Mesothelial cell of epicardium (in vitro differentiated cells): ENCODE measurements around the gene LPCAT2. TPM values are rescaled to one million over a fixed set of nuclear protein-coding genes. Genes with fewer than 3 reads are reported as not detected.
A peak's percentile ranks its signal among the peaks of the same experiment; 100 is the strongest.

ENCODE experiments used
- DNase-seq, 2 experiments: peaks; one replicate each; pipeline ENCODE4 v3.0.0; 2021; ENCODE audit warnings: low spot score in 2 of 2; ENCODE audit not compliant: unreplicated experiment in 2 of 2
- H3K27ac Mint-ChIP-seq: 2 replicates; pipeline ENCODE4 v1.8.0; 2021; ENCODE audit warnings: mixed read lengths
- H3K27me3 Mint-ChIP-seq: 2 replicates; pipeline ENCODE4 v1.8.0; 2021; ENCODE audit warnings: low read depth, mixed read lengths
- H3K36me3 Mint-ChIP-seq: 2 replicates; pipeline ENCODE4 v1.8.0; 2021; ENCODE audit warnings: mixed read lengths
- H3K4me1 Mint-ChIP-seq: 2 replicates; pipeline ENCODE4 v1.8.0; 2021; ENCODE audit warnings: mixed read lengths
- H3K4me3 Mint-ChIP-seq: 2 replicates; pipeline ENCODE4 v1.8.0; 2021; ENCODE audit warnings: mild to moderate bottlenecking, moderate library complexity, mixed read lengths
- H3K9me3 Mint-ChIP-seq: 2 replicates; pipeline ENCODE4 v1.8.0; 2021; ENCODE audit warnings: mixed read lengths
- total RNA-seq: library from RNA; stranded (reverse); gene quantifications from 3 replicates; pipeline ENCODE4 v1.2.1, GENCODE V29; 2021
- TF ChIP-seq, protein P1 (sequence below): fragments of 200-600 bp; sonication (generic); IDR thresholded peaks from one replicate; pipeline ENCODE4 v1.5.0; 2021; ENCODE audit warnings: antibody characterized with exemption; ENCODE audit not compliant: unreplicated experiment

LPCAT2 gene
- total RNA-seq, 1 donor from 2014 or later = 25.1 TPM

GRCh38 chr16:55530316-55530856 is 21.5 kb downstream of the LPCAT2 start:
- Mint-ChIP-seq H3K36me3 (peaks cover 2% of the 10 kb centered on the region), H3K4me1 (peaks cover 7% of the 10 kb centered on the region), H3K4me3 (no peak overlapping the region), H3K9me3 (no peaks in the 10 kb centered on the region), H3K27ac (no peak overlapping the region), H3K27me3 (no peaks in the 10 kb centered on the region)
- TF ChIP-seq, protein P1, sequence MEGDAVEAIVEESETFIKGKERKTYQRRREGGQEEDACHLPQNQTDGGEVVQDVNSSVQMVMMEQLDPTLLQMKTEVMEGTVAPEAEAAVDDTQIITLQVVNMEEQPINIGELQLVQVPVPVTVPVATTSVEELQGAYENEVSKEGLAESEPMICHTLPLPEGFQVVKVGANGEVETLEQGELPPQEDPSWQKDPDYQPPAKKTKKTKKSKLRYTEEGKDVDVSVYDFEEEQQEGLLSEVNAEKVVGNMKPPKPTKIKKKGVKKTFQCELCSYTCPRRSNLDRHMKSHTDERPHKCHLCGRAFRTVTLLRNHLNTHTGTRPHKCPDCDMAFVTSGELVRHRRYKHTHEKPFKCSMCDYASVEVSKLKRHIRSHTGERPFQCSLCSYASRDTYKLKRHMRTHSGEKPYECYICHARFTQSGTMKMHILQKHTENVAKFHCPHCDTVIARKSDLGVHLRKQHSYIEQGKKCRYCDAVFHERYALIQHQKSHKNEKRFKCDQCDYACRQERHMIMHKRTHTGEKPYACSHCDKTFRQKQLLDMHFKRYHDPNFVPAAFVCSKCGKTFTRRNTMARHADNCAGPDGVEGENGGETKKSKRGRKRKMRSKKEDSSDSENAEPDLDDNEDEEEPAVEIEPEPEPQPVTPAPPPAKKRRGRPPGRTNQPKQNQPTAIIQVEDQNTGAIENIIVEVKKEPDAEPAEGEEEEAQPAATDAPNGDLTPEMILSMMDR = no peak
- no peak for DNase-seq

DNA sequence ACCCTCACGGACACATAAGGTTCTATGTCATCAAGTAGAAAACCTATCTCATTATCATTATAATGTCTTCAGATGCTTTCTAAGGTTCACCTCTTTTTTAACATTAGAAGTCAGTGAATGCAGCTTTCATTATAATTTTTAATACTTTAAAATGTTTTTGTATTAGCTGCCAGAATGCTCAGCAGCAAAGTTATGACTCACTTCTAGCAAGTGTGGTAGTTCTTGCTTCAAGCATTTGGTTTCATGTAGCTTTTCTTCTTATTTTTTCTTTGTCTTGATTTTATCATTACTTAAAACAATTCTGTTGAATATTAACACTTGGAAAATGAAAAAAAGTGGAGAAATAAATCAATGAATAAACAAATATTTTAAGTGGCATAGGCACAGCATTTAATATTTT is 23.4 kb downstream of the LPCAT2 start:
- no peaks in the 10 kb centered on the region for H3K9me3 Mint-ChIP-seq
- no peak overlapping the region for H3K27ac Mint-ChIP-seq
- H3K36me3 Mint-ChIP-seq = peaks cover 2% of the 10 kb centered on the region
- DNase-seq = no peak
- no peaks in the 10 kb centered on the region for H3K27me3 Mint-ChIP-seq
- TF ChIP-seq, protein P1 = no peak
- no peak overlapping the region for H3K4me3 Mint-ChIP-seq
- H3K4me1 Mint-ChIP-seq = peaks cover 19% of the 10 kb centered on the region

DNA sequence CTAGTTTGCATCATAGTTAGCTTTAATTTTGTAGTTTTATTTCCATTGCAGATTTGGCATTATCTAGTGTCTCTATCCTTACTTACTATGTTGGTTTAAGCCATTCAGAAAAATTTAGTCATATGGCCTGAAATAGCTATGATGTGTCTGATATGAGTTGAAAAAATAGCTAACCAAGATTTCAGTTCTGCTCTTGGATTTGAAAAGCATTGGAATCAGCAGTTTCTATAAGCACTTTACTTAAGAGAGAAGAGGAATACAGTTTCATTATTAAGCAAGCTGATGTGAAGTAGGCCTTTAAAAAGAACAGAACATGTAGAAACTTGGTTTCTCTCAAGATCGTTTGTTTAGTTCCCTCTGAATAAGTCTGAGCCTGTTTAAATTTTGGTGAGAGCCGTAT is 25.9 kb downstream of the LPCAT2 start:
- no peak for DNase-seq
- H3K4me1 Mint-ChIP-seq = peaks cover 19% of the 10 kb centered on the region
- TF ChIP-seq, protein P1 = no peak
- H3K27me3 Mint-ChIP-seq = no peaks in the 10 kb centered on the region
- H3K9me3 Mint-ChIP-seq = no peaks in the 10 kb centered on the region
- peaks cover 2% of the 10 kb centered on the region for H3K36me3 Mint-ChIP-seq
- peak overlapping the region; percentile 60 for H3K27ac Mint-ChIP-seq
- no peak overlapping the region for H3K4me3 Mint-ChIP-seq

- no peaks in the 10 kb centered on the region for H3K9me3 Mint-ChIP-seq
- peaks cover 2% of the 10 kb centered on the region for H3K36me3 Mint-ChIP-seq
- TF ChIP-seq, protein P1 = no peak
- H3K27ac Mint-ChIP-seq = no peak overlapping the region
- H3K4me3 Mint-ChIP-seq = no peak overlapping the region
- H3K27me3 Mint-ChIP-seq = no peaks in the 10 kb centered on the region
- H3K4me1 Mint-ChIP-seq = peaks cover 13% of the 10 kb centered on the region
- DNase-seq = no peak
These were observed 30.2 kb downstream of the LPCAT2 start for GRCh38 chr16:55539049-55539448.

DNA sequence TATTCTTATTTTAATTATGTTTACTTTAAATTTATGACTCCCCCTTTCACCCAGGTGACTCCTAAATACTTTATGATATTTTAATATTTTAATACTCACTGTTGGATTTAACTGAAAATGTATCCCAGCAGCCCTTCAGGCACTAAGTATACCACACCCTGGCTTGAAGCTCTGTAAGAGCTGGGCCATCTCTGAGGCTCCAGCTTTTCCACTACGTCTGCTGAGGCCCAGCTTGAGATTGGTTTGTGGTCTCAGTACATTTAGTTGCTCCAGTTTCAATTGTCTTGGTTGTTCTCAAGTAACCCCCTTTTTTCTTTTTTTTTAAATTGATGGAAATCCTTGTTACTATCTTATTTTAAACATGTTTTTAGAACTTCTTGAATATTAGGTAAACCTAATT is 30.6 kb downstream of the LPCAT2 start:
- Mint-ChIP-seq H3K27ac (no peak overlapping the region), H3K9me3 (no peaks in the 10 kb centered on the region), H3K4me1 (peaks cover 13% of the 10 kb centered on the region), H3K4me3 (no peak overlapping the region), H3K36me3 (peaks cover 2% of the 10 kb centered on the region), H3K27me3 (no peaks in the 10 kb centered on the region)
- no peak for DNase-seq
- TF ChIP-seq, protein P1 = no peak

GRCh38 chr16:55540221-55540620 is 31.3 kb downstream of the LPCAT2 start:
- Mint-ChIP-seq H3K4me3 (no peak overlapping the region), H3K27me3 (no peaks in the 10 kb centered on the region), H3K4me1 (peaks cover 13% of the 10 kb centered on the region), H3K9me3 (no peaks in the 10 kb centered on the region), H3K36me3 (peaks cover 2% of the 10 kb centered on the region), H3K27ac (no peak overlapping the region)
- DNase-seq = no peak
- TF ChIP-seq, protein P1 = no peak
